Panc1 (cell line): ENCODE results near the gene LRP1B.

ENCODE experiments used
- POLR2AphosphoS5 ChIP-seq: IDR thresholded peaks from 2 replicates; pipeline ENCODE4 v1.6.1; 2012; ENCODE audit warnings: mild to moderate bottlenecking, low read depth, low read length, moderate library complexity
- TCF7L2 ChIP-seq: IDR thresholded peaks from 2 replicates; pipeline ENCODE4 v1.6.1; 2011; ENCODE audit warnings: mild to moderate bottlenecking, low read depth, low read length, inconsistent platforms
- TF ChIP-seq, protein P1 (sequence below): fragments of 450-650 bp; IDR thresholded peaks from 2 replicates; pipeline ENCODE4 v1.5.1; 2017; ENCODE audit warnings: mild to moderate bottlenecking
- TF ChIP-seq, protein P2 (sequence below), 2 experiments: IDR thresholded peaks; 2 replicates each; pipeline ENCODE4 v1.6.1; 2011 to 2012; ENCODE audit warnings: low read depth in 2 of 2, control low read depth in 1 of 2, low read length in 1 of 2, mild to moderate bottlenecking in 1 of 2, moderate library complexity in 1 of 2; ENCODE audit not compliant: insufficient read depth in 1 of 2

DNA sequence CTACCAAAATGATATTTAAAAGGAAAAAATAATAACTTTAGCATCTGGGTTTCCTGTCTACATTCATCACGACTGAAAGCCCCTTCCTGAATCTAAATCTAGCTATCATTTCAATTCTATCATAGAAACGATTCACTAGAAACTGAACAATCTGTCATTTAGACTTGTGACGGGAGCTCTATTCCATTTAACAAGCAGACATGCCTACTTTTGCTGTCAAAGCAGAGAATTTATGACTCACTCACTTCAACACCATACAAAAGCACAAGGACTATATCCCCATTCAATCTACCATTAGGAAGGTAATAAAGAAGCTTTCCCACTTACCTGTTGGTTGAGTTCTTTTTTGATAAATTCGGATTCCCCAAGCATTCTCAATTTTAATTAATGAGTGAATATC is 1072.3 kb downstream of the LRP1B start:
- TF ChIP-seq, protein P1, sequence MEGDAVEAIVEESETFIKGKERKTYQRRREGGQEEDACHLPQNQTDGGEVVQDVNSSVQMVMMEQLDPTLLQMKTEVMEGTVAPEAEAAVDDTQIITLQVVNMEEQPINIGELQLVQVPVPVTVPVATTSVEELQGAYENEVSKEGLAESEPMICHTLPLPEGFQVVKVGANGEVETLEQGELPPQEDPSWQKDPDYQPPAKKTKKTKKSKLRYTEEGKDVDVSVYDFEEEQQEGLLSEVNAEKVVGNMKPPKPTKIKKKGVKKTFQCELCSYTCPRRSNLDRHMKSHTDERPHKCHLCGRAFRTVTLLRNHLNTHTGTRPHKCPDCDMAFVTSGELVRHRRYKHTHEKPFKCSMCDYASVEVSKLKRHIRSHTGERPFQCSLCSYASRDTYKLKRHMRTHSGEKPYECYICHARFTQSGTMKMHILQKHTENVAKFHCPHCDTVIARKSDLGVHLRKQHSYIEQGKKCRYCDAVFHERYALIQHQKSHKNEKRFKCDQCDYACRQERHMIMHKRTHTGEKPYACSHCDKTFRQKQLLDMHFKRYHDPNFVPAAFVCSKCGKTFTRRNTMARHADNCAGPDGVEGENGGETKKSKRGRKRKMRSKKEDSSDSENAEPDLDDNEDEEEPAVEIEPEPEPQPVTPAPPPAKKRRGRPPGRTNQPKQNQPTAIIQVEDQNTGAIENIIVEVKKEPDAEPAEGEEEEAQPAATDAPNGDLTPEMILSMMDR: no peak
- TF ChIP-seq, protein P2, sequence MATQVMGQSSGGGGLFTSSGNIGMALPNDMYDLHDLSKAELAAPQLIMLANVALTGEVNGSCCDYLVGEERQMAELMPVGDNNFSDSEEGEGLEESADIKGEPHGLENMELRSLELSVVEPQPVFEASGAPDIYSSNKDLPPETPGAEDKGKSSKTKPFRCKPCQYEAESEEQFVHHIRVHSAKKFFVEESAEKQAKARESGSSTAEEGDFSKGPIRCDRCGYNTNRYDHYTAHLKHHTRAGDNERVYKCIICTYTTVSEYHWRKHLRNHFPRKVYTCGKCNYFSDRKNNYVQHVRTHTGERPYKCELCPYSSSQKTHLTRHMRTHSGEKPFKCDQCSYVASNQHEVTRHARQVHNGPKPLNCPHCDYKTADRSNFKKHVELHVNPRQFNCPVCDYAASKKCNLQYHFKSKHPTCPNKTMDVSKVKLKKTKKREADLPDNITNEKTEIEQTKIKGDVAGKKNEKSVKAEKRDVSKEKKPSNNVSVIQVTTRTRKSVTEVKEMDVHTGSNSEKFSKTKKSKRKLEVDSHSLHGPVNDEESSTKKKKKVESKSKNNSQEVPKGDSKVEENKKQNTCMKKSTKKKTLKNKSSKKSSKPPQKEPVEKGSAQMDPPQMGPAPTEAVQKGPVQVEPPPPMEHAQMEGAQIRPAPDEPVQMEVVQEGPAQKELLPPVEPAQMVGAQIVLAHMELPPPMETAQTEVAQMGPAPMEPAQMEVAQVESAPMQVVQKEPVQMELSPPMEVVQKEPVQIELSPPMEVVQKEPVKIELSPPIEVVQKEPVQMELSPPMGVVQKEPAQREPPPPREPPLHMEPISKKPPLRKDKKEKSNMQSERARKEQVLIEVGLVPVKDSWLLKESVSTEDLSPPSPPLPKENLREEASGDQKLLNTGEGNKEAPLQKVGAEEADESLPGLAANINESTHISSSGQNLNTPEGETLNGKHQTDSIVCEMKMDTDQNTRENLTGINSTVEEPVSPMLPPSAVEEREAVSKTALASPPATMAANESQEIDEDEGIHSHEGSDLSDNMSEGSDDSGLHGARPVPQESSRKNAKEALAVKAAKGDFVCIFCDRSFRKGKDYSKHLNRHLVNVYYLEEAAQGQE (IDR thresholded peaks at IDR 0.05; ENCODE audit: insufficient read depth in 1 of 2, low read depth in 2 of 2, low read length in 1 of 2): no peak
- TF ChIP-seq TCF7L2: no peak
- no peak for TF ChIP-seq POLR2AphosphoS5
